Measurements from ENCODE around the gene TMEM52. TPM values are rescaled to one million over a fixed set of nuclear protein-coding genes. Genes with fewer than 3 reads are reported as not detected.

TMEM52 gene
- total and polyA plus RNA-seq, 2 of the 8 experiments (the other 6 are each of a cell fraction or from before 2014, with no cell fraction given): 14.6 to 30.2 TPM

DNA sequence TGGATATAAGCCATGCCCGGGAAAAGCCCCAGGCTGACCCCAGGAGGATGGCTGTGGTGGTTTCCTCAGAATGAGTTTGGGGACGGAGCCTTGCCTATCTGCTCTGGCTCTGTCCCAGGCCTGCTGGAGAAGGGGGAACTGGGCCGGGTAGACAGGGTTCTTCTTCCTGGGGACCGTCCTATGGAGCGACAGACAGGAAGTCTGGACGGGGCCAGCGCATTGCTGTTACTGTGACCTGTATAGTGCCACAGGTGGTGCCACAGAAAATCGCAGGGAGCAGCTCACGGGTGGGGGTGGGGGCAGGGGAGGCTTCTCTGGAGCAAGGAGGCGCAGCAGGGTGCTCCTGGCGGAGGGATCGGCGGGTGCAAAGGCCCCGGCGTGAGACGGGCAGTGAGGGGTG is 48.1 kb upstream of the TMEM52 start:
- Histone ChIP-seq H4K20me1 (replicated peaks in 1 of 2; ENCODE audit: control insufficient read depth in 1 of 2, insufficient read depth in 2 of 2, low read length in 2 of 2) (peaks cover 0 to 10% of the 10 kb centered on the region in 2 experiments), H2BK15ac (ENCODE audit: low read length) (no peak overlapping the region), H3K4me2 (ENCODE audit: insufficient read depth in 1 of 2, low read depth in 2 of 2, low read length in 2 of 2) (no peak overlapping the region), H2BK12ac (ENCODE audit: low read depth, low read length) (no peak overlapping the region), H3K9me3 (ENCODE audit: insufficient read depth in 2 of 2, low read depth in 1 of 2, low read length in 1 of 2) (peaks cover 6 to 10% of the 10 kb centered on the region in 2 experiments; a peak in 2 of 4 replicates), H3K36me3 (ENCODE audit: control insufficient read depth in 2 of 4, insufficient read depth in 4 of 4, low read length in 3 of 4) (no peaks in the 10 kb centered on the region; a peak in 1 of 8 replicates), H4K91ac (replicated peaks; ENCODE audit: insufficient read length, low read length) (no peak overlapping the region), H4K8ac (ENCODE audit: extremely low read depth, insufficient read depth, low read length) (no peak overlapping the region), H2AK5ac (ENCODE audit: low read depth, low read length) (no peak overlapping the region), H3K27me3 (replicated peaks in 1 of 4; ENCODE audit: control insufficient read depth in 3 of 4, extremely low read depth in 1 of 4, insufficient read depth in 3 of 4, low read length in 3 of 4) (no peaks in the 10 kb centered on the region), H2BK120ac (replicated peaks; ENCODE audit: low read depth, low read length) (no peak overlapping the region), H2BK20ac (ENCODE audit: low read length) (no peak overlapping the region), H3K4ac (replicated peaks; ENCODE audit: insufficient read length, low read depth, low read length) (no peak overlapping the region), H3K79me2 (ENCODE audit: control insufficient read depth in 1 of 2, insufficient read depth in 2 of 2, low read length in 2 of 2) (no peaks in the 10 kb centered on the region), H3K79me1 (ENCODE audit: low read depth, low read length) (peaks cover 5% of the 10 kb centered on the region), H3K18ac (ENCODE audit: extremely low read depth, low read length) (no peak overlapping the region), H3K56ac (replicated peaks; ENCODE audit: insufficient read length, low read depth, low read length) (no peak overlapping the region), H3K23ac (ENCODE audit: insufficient read length) (no peak overlapping the region), H3K9ac (replicated peaks in 1 of 4; ENCODE audit: extremely low read depth in 1 of 4, low read depth in 3 of 4, low read length in 3 of 4) (no peak overlapping the region), H4K5ac (ENCODE audit: insufficient read length, low read depth, low read length) (no peak overlapping the region), H2AFZ (ENCODE audit: low read length) (no peak overlapping the region), H3K23me2 (ENCODE audit: low read depth, low read length) (no peaks in the 10 kb centered on the region; the same call in 1 of the 2 replicates), H2BK5ac (ENCODE audit: low read depth, low read length) (no peak overlapping the region), H3K14ac (ENCODE audit: insufficient read length) (no peak overlapping the region), H3K4me3 (ENCODE audit: extremely low read depth in 1 of 4, insufficient read depth in 2 of 4, low read depth in 3 of 4, low read length in 4 of 4) (no peak overlapping the region), H3K4me1 (replicated peaks in 1 of 4; ENCODE audit: control insufficient read depth in 3 of 4, insufficient read depth in 4 of 4, low read length in 3 of 4) (no peaks in the 10 kb centered on the region), H3K27ac (ENCODE audit: low read depth, low read length) (no peak overlapping the region)
- WGBS, 2 experiments (ENCODE audit: extremely low coverage in 1 of 2, insufficient coverage in 1 of 2, insufficient read length in 1 of 2, insufficient replicate concordance in 2 of 2, low coverage in 1 of 2, low lambda C conversion rate in 2 of 2, missing lambda C conversion rate in 1 of 2): 88% methylated on average over 6 of the region's 16 CpGs; no CpG with 5 or more reads in 1 of the 2 experiments
- POLR2A ChIA-PET (ENCODE audit: partially characterized antibody): interaction anchor here (0.6 kb wide), 1 partner anchor 20 kb away, joined by 3 read pairs; no protein-coding TSS in a partner anchor
- CTCF ChIA-PET (ENCODE audit: partially characterized antibody): interaction anchor here (3.3 to 15.6 kb wide), 2 partner anchors 24 to 76 kb away, joined by 20 to 249 read pairs; no protein-coding TSS in a partner anchor
- FAIRE-seq: no peak
- DNase-seq (ENCODE audit: low read depth in 1 of 2, low spot score in 2 of 2): no peak
- TF ChIP-seq MAFK (IDR thresholded peaks at IDR 0.05; ENCODE audit: low read depth, low read length): no peak
- TF ChIP-seq NANOG (IDR thresholded peaks at IDR 0.05; ENCODE audit: insufficient read depth, low read depth, low read length, poor library complexity, severe bottlenecking): no peak
- no peak for TF ChIP-seq GTF2F1 (IDR thresholded peaks at IDR 0.05; ENCODE audit: borderline replicate concordance, low read depth, low read length)
- TF ChIP-seq CBX8 (IDR thresholded peaks at IDR 0.05; ENCODE audit: borderline replicate concordance, low read depth, low read length): no peak
- no peak for TF ChIP-seq JUN (IDR thresholded peaks at IDR 0.05; ENCODE audit: low read depth, low read length)
- no peak for TF ChIP-seq POU5F1 (IDR thresholded peaks at IDR 0.05; ENCODE audit: low read depth, low read length)
- TF ChIP-seq HDAC2 (IDR thresholded peaks at IDR 0.05; ENCODE audit: borderline replicate concordance in 1 of 2, low read depth in 2 of 2, low read length in 2 of 2): no peak
- no peak for TF ChIP-seq SP4 (IDR thresholded peaks at IDR 0.05; ENCODE audit: low read length)
- TF ChIP-seq TAF7 (optimal IDR thresholded peaks at IDR 0.05; ENCODE audit: borderline replicate concordance, low read depth, low read length): no peak

All from H1 (cell line).